ENCODE data around the gene POMT2.

Gene POMT2

DNA sequence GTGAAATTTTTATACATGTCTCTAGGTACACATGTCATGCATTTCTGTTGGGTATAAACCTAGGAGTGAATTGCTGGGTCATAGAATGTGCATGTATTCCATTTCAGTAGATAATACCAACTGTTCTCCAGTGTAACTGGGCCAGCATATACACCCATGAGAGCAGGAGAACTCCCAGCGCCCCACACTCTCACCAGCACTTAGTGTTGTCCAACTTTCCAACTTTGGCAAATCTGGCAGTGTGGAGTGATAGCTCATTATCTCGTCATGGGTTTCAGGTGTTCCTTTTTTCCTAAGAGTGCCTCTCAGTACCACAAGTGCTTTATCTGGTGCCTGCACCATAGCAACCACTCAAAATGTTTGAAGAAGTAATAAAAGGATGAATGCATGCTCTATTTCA, 89.8 kb downstream of the POMT2 start:
- no peak for DNase-seq

GRCh38 chr14:77228056-77228455, 92.6 kb downstream of the POMT2 start:
- no peak for DNase-seq

DNA sequence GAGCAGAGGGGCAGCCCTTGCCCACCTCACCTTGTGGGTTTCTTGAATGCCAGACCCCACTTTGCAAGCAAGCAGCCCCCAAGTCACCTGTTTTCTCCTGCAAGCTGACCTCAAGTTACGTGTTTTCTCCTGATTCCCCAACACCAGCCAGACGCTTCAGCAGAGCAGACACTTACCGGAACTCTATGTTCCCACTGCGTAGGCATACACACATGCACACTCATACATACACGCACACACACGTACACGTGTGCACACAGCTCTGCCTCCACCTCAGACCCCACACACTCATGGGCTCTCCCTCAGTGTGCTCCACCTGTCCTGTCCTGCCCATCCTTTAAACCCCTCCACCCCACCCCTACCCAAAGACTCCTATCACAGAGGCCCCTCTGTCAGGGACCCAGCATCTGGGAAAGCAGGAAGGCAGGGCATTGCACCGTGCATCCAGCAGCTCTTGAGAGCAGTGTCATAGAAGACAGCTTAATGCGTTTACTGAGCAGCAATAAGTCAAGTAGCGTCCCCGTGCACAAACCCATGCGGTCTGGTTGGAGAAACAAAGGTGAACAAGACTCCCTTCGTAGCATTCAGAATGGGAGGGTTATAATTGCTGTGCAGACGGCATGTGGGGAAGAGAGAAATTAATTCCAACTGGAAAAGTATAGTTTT, 94.7 kb downstream of the POMT2 start:
- DNase-seq: no peak

DNA sequence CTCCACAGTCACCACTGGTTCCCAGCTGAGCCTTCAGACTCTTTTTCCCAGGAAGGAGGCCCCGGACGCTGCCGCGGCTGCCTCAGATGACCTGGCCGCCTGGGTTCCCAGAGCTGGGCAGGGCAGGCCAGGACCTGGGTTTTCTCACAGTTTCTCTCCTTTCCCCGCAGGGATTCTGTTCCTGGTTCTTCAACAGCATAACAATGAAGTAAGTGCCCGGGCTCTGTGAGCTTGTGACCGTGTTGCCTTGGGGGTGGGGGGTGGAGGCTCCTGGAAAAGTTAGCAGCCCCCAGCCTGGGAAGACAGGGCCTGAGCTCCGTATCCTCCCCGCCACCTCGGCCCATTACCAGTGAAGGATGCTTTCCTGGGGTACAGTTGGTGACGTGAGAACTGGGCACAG, 95.4 kb downstream of the POMT2 start:
- DNase-seq: no peak
